Measurements from ENCODE around the gene CABLES1.

Gene CABLES1

GRCh38 chr18:23114171-23114881, 21.0 kb upstream of the CABLES1 start:
- no peak overlapping the region for H3K27ac ChIP-seq (replicated peaks)
- DNase-seq (ENCODE audit: low read depth in 1 of 2, low spot score in 1 of 2), result no peak
- no peak overlapping the region for H3K4me3 ChIP-seq (replicated peaks; ENCODE audit: insufficient read depth, low read length)
- no peaks in the 10 kb centered on the region for H3K27me3 ChIP-seq (ENCODE audit: insufficient read depth, poor library complexity, severe bottlenecking)
- TF ChIP-seq SPI1 (IDR thresholded peaks at IDR 0.05; ENCODE audit: borderline replicate concordance, low read depth) (no peak), POLR2AphosphoS5 (IDR thresholded peaks at IDR 0.05; ENCODE audit: low read depth) (no peak), GABPA (IDR thresholded peaks at IDR 0.05; ENCODE audit: low read depth) (no peak)
- TF ChIP-seq, protein P1, sequence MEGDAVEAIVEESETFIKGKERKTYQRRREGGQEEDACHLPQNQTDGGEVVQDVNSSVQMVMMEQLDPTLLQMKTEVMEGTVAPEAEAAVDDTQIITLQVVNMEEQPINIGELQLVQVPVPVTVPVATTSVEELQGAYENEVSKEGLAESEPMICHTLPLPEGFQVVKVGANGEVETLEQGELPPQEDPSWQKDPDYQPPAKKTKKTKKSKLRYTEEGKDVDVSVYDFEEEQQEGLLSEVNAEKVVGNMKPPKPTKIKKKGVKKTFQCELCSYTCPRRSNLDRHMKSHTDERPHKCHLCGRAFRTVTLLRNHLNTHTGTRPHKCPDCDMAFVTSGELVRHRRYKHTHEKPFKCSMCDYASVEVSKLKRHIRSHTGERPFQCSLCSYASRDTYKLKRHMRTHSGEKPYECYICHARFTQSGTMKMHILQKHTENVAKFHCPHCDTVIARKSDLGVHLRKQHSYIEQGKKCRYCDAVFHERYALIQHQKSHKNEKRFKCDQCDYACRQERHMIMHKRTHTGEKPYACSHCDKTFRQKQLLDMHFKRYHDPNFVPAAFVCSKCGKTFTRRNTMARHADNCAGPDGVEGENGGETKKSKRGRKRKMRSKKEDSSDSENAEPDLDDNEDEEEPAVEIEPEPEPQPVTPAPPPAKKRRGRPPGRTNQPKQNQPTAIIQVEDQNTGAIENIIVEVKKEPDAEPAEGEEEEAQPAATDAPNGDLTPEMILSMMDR (IDR thresholded peaks at IDR 0.05; ENCODE audit: insufficient read depth, low read length), result no peak
- TF ChIP-seq, protein P2, sequence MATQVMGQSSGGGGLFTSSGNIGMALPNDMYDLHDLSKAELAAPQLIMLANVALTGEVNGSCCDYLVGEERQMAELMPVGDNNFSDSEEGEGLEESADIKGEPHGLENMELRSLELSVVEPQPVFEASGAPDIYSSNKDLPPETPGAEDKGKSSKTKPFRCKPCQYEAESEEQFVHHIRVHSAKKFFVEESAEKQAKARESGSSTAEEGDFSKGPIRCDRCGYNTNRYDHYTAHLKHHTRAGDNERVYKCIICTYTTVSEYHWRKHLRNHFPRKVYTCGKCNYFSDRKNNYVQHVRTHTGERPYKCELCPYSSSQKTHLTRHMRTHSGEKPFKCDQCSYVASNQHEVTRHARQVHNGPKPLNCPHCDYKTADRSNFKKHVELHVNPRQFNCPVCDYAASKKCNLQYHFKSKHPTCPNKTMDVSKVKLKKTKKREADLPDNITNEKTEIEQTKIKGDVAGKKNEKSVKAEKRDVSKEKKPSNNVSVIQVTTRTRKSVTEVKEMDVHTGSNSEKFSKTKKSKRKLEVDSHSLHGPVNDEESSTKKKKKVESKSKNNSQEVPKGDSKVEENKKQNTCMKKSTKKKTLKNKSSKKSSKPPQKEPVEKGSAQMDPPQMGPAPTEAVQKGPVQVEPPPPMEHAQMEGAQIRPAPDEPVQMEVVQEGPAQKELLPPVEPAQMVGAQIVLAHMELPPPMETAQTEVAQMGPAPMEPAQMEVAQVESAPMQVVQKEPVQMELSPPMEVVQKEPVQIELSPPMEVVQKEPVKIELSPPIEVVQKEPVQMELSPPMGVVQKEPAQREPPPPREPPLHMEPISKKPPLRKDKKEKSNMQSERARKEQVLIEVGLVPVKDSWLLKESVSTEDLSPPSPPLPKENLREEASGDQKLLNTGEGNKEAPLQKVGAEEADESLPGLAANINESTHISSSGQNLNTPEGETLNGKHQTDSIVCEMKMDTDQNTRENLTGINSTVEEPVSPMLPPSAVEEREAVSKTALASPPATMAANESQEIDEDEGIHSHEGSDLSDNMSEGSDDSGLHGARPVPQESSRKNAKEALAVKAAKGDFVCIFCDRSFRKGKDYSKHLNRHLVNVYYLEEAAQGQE (IDR thresholded peaks at IDR 0.05; ENCODE audit: insufficient replicate concordance, low read depth), result no peak

- no peak for TF ChIP-seq SPI1 (IDR thresholded peaks at IDR 0.05; ENCODE audit: borderline replicate concordance, low read depth)
- TF ChIP-seq, protein P1 (IDR thresholded peaks at IDR 0.05; ENCODE audit: insufficient read depth, low read length), result no peak
- H3K4me3 ChIP-seq (replicated peaks; ENCODE audit: insufficient read depth, low read length), result no peak overlapping the region
- no peak for DNase-seq (ENCODE audit: low read depth in 1 of 2, low spot score in 1 of 2)
- no peaks in the 10 kb centered on the region for H3K27me3 ChIP-seq (ENCODE audit: insufficient read depth, poor library complexity, severe bottlenecking)
- H3K27ac ChIP-seq (replicated peaks), result no peak overlapping the region
Measured at GRCh38 chr18:23114911-23115310, 20.4 kb upstream of the CABLES1 start.

- DNase-seq (ENCODE audit: low read depth in 1 of 2, low spot score in 1 of 2), result no peak
Measured at GRCh38 chr18:23115683-23116096, 19.6 kb upstream of the CABLES1 start.

DNA sequence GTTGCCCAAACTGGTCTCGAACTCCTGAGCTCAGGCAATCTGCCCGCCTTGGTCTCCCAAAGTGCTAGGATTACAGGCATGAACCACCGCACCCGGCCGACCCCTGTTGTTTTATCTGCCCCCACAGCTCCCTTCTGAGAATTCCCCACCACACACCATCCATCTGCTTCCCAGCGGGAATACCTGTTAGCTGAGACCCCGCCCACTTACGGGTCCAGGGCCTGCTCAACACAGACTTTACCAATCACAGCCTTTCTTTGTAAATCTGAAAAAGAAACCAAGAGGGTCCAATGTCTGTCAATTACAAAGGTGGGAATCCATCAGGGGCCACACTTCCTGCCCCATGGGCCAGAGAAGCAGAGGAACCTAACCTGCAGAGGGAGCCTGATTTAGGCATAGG, 14.2 kb upstream of the CABLES1 start:
- no peak overlapping the region for H3K27ac ChIP-seq (replicated peaks)
- H3K4me3 ChIP-seq (replicated peaks; ENCODE audit: insufficient read depth, low read length), result no peak overlapping the region
- TF ChIP-seq, protein P2 (IDR thresholded peaks at IDR 0.05; ENCODE audit: insufficient replicate concordance, low read depth), result no peak
- TF ChIP-seq, protein P1 (IDR thresholded peaks at IDR 0.05; ENCODE audit: insufficient read depth, low read length), result no peak
- DNase-seq (ENCODE audit: low read depth in 1 of 2, low spot score in 1 of 2), result no peak
- H3K27me3 ChIP-seq (ENCODE audit: insufficient read depth, poor library complexity, severe bottlenecking), result no peaks in the 10 kb centered on the region

More at GRCh38 chr18:23115683-23116096, 19.6 kb upstream of the CABLES1 start:
- no peak overlapping the region for H3K4me3 ChIP-seq (replicated peaks; ENCODE audit: insufficient read depth, low read length)
- no peaks in the 10 kb centered on the region for H3K27me3 ChIP-seq (ENCODE audit: insufficient read depth, poor library complexity, severe bottlenecking)
- TF ChIP-seq SPI1 (IDR thresholded peaks at IDR 0.05; ENCODE audit: borderline replicate concordance, low read depth) (no peak), POLR2AphosphoS5 (IDR thresholded peaks at IDR 0.05; ENCODE audit: low read depth) (no peak)
- TF ChIP-seq, protein P1 (IDR thresholded peaks at IDR 0.05; ENCODE audit: insufficient read depth, low read length), result no peak
- H3K27ac ChIP-seq (replicated peaks), result no peak overlapping the region

Data from HL-60 (cell line).